Activated T-cell treated with anti-CD3 and anti-CD28 coated beads, Interleukin-2, amount 50 U/mL, for 24 hours (primary cell): ENCODE results near the gene SLC5A6.

Experiments
- DNase-seq: peaks from one replicate; pipeline ENCODE4 v3.0.0-alpha.2; 2020
- H3K27ac Mint-ChIP-seq: 2 replicates; pipeline ENCODE4 v1.8.0; 2020; ENCODE audit warnings: mild to moderate bottlenecking, mixed read lengths
- H3K27me3 Mint-ChIP-seq: 2 replicates; pipeline ENCODE4 v1.8.0; 2020; ENCODE audit warnings: mixed read lengths
- H3K36me3 Mint-ChIP-seq: 2 replicates; pipeline ENCODE4 v1.8.0; 2020; ENCODE audit warnings: low read depth, mixed read lengths
- H3K4me1 Mint-ChIP-seq: 2 replicates; pipeline ENCODE4 v1.8.0; 2020; ENCODE audit warnings: low read depth, mixed read lengths
- H3K4me3 Mint-ChIP-seq: 2 replicates; pipeline ENCODE4 v1.8.0; 2020; ENCODE audit warnings: mild to moderate bottlenecking, moderate library complexity, mixed read lengths
- H3K9me3 Mint-ChIP-seq: 2 replicates; pipeline ENCODE4 v1.8.0; 2020; ENCODE audit warnings: mixed read lengths

SLC5A6 gene

DNA sequence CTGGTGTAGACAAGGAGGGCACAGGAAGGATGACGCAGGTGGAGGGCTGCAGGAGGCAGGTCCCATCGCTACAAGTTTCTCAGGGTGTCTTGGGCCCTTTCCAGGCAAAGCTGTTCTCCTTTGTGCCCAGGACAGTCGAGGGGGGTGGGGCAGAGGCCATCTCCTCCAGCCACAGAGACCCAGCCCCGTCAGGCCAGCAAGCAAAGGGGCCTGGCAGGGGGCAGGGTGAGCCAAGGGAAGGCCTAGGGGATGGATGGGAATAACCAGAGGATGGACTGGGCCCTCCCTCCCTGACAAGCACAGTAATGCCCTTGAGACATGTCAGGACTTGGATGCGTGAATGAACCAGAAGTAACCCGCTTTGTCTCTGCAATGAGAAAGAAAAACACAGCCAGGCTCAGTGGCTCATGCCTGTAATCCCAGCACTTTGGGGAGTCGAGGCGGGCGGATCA is 57.0 kb downstream of the SLC5A6 start:
- peaks cover 3% of the 10 kb centered on the region for H3K4me1 Mint-ChIP-seq
- H3K36me3 Mint-ChIP-seq, result no peaks in the 10 kb centered on the region
- DNase-seq, result no peak
- H3K4me3 Mint-ChIP-seq, result no peak overlapping the region
- H3K27ac Mint-ChIP-seq, result no peak overlapping the region
- H3K27me3 Mint-ChIP-seq, result peaks cover 5% of the 10 kb centered on the region
- no peaks in the 10 kb centered on the region for H3K9me3 Mint-ChIP-seq

DNA sequence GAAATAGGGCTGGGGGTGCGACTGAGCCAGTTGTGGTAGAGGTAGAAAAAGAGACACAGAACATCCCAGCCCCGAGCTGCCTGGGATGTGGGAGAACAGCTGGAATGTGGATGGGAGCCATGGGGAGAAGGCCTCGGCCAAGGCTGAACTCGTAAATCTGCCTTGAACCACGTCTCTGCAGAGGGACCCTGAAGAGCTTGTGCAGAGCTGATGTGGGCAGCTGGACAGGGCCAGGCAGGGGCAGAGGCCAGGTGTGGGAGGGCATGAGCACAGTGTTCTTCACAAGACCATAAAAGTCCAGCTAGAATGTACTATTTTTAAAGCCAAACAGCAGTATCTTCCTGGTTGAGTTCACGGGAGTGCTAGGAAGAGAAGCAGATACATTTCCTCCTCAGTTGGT is 57.6 kb downstream of the SLC5A6 start:
- Mint-ChIP-seq H3K4me1 (peaks cover 3% of the 10 kb centered on the region), H3K9me3 (no peaks in the 10 kb centered on the region), H3K27ac (peak overlapping the region; percentile 39), H3K27me3 (peaks cover 5% of the 10 kb centered on the region), H3K36me3 (no peaks in the 10 kb centered on the region), H3K4me3 (no peak overlapping the region)
- DNase-seq, result no peak

DNA sequence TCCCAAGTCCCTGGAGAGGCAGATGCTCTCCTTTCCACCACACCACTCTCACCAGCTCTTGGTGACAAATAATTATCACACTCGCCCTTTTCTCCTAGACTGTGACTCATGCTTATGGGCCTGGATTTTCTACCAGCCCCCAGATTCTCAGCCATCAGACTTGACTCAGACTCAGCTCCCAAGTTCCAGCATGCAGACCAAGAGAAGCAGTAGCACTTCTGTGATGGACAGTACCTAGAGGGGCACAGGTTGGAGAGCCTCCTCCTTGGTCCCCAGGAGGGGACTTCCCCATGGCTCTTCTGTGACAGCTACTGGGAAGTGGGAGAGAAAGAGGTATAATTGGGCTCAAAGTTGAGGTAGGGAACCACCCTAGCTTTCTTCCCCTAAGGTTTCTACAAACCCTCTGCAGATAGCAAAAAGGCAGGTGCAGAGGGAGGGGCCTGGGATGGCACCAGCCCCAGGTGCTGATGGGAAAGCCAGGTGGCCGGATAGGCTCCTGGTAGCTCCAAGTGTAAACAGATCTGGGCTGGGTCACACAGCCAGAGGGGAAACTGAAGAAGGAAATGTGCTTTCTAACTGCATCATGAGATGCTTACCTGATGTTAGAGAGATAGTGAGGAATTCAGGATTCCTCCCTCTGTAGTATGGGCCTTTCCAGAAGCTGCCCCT is 59.1 kb downstream of the SLC5A6 start:
- H3K27me3 Mint-ChIP-seq, result peaks cover 2% of the 10 kb centered on the region
- no peaks in the 10 kb centered on the region for H3K36me3 Mint-ChIP-seq
- no peak overlapping the region for H3K4me3 Mint-ChIP-seq

DNA sequence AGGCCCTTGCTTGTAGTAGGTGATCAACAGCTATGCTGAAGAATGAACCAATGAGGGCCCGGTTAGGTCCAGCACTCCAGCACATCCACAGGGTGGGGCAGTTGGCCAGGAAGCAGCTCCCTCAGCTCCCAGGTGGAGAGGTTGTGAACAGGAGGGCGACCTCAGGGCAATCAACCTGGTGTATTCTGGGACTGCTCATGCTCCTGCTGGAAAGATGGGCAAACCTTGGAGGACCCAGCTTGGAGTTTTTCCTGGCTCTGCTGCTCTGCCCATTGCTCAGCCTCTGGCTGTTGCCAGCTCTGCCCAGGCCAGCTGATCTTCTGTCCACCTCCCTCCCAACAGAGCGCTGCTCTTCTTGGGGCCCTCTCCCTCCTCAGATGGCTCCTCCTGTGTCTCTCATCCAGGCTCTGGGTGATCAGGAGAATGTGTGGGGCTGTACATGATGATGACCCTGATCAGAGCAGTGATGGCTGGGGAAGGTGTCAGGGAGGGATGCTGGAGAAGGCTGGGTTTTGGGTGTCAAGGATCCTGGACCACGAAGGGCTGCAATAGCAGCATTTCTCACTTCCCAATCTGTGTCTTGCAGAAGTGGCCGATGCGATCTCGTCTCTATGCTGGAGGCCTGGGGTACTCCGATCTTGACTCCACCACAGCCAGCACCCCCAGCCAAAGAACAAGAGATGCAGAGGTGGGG is 59.8 kb downstream of the SLC5A6 start:
- Mint-ChIP-seq H3K27ac (no peak overlapping the region), H3K9me3 (no peaks in the 10 kb centered on the region), H3K36me3 (no peaks in the 10 kb centered on the region), H3K4me3 (no peak overlapping the region), H3K27me3 (peaks cover 2% of the 10 kb centered on the region), H3K4me1 (peaks cover 3% of the 10 kb centered on the region)
- DNase-seq, result no peak

More for the DNA sequence above, 59.1 kb downstream of the SLC5A6 start:
- Mint-ChIP-seq H3K27ac (no peak overlapping the region), H3K9me3 (no peaks in the 10 kb centered on the region), H3K4me1 (peaks cover 3% of the 10 kb centered on the region)
- no peak for DNase-seq

DNA sequence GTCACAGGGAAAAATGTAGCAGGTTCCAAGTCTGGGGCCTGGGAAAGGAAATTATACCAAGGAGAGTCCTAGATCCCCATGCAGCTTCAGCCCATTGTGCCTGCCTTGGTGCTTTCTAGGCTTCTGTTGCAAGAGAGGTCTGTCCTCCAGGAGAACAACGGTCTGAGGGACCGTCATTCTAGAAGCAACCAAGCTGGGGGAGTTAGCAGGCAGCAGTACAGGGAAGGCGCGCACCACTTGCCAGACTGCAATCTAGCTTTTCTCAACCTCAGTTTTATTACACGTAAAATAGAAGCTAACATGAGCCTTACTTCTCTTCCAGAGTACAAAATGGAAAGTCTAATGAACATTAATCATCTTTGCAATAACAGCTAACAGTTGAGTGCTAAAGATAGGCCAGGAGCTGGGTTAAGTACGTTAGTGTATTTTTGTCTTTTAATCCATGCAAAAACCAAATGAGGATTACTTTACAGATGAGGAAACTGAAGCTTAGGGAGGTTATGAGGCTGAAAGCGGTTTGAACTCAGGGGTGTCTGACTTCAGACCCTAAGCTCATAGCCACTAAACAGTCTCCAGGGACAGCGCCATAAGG is 61.3 kb downstream of the SLC5A6 start:
- H3K27me3 Mint-ChIP-seq, result peaks cover 2% of the 10 kb centered on the region
- H3K36me3 Mint-ChIP-seq, result no peaks in the 10 kb centered on the region
- H3K4me1 Mint-ChIP-seq, result peaks cover 3% of the 10 kb centered on the region
- H3K4me3 Mint-ChIP-seq, result no peak overlapping the region
- no peak overlapping the region for H3K27ac Mint-ChIP-seq
- no peaks in the 10 kb centered on the region for H3K9me3 Mint-ChIP-seq
- no peak for DNase-seq
